T-helper 2 cell (primary cell): ENCODE results near the gene TECTA.
"Not testable (repeated sequence)": the region's sequence is repeated elsewhere in the genome, so short reads cannot be mapped to it uniquely, and the experiment has no call there.

ENCODE experiments used
- DNase-seq, 5 experiments: peaks; one replicate each; pipeline versions ENCODE4 v3.0.0 to v3.0.0-alpha.2; 2012 to 2022

The TECTA gene

DNA sequence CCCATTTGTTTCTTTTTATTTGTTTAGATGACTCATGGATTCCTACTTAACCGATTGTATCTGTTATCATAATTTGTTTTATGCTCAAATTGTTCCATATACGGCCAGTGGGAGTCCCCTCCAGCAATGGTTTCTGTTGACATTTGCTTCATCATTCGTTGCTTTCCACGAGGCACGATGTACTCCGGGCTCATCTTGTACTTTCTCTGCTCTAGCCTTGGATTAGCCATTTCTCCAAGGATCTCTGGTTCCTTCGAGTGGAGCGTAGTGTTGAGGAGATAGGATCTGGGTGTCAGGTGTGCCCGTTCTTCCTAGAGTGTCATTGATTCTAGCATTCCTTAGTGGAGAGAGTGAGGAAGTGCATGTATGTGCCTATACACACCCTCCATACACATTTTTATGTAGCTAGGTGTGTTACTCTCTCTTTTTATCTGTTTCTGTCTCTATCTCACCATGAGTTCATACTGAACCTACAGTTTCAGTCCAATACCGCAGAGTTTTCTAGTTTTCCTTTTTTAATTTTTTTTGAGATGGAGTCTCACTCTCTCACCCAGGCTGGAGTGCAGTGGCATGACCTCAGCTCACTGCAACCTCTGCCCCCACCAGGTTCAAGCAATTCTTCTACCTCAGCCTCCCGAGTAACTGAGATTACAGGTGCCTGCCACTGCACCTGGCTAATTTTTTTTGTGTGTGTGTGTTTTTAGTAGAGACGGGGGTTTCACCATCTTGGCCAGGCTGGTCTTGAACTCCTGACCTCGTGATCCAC lies 31.4 kb downstream of the TECTA start:
- DNase-seq: no peak

DNA sequence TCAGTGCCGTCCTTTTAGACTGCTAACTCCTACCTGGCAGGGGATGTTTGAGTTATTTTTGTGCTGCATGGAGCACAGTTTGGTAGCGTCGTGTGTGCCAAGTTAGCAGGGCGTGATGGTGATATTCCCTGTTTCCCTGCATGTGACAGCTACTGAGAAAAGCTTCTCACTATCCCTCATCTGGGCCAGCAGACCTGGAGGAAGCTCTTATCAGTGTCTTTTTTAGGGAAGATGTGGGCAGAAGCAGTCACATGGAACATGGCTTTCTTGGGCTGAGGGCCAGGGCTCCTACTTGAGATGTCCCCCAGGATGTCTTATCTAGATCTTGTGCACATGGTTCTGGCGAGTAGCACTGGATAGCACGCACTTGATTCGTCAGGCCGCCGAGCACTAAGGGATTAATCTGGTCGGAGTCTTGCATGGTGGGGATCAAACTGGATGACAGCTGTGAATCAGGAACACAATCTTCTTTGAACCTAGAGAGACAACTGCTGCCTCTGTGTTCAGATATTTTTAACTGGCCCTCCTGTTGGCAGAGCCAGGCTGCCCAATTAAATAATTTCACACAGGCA lies 33.8 kb downstream of the TECTA start:
- no peak for DNase-seq

DNA sequence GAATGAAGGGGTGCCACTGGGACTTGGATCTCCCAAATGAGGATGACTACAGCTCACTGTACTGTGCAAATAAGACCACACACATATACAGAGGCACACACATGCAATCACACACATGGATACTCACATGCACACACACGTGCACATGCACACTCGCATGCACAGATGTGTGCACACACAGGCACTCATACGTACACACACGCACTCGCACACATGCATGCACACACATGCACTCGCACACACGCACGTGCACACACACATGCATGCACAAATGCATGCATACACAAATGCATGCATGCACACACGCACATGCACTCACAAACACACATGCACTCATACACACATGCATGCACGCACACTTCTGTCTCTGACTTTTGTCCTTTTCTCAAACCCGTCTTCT lies 36.0 kb downstream of the TECTA start:
- no peak for DNase-seq

DNA sequence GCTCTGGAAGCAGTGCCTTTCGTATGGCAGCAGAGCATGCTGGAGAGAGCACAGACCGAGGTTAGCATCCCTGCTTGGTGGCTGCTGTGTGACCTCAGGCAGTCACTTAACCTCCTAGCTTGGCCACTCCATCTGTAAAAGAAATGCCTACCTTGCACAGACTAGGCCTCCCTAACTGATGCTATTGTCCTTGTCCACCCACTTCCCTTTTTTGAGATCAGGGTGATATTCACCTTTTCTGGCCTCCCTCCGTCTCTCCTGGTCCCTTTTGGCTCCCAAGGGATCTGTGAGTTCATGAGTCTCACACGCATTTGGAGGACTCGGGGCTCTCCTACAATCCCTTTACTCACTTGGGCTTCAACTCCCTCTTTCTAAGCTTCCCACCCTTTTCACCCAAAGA lies 37.2 kb downstream of the TECTA start:
- no peak for DNase-seq

DNA sequence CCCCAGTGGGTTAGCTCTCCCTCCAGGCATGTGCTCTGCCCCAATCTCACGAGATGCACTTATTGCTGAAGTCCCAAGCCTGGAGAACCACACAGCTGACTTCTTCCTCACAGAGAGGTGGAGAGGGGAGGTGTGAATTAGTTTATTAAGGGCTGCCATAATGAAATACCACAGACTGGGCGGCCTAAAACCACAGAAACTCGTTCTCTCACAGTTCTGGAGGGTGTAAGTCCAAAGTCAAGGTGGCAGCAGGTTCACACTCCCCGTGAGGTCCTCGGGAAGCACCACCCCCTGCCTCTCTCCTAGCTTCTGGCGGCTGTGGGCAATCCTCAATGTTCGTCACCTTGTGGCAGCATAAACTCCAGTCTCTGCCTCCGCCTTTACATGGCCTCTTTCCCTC lies 39.3 kb downstream of the TECTA start:
- DNase-seq: no peak

DNA sequence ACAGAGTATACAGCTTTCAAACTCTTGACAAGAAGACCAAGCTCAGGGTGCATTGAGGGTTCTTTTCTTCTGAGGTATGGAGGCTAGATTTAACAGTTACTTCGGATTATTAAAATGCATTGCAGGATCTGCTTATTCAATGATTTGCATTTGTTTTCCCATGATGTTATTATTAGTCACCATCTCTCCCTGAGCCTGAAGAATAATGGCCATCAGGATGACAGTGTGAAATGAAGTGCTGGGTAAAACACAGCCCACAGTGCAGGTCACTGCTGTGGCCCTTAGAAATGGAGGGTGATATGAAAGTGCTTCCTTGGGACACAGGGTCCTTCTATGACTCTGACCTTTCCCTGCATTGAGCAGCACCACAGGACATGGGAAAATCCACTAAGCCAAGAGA lies 40.0 kb downstream of the TECTA start:
- no peak for DNase-seq

DNA sequence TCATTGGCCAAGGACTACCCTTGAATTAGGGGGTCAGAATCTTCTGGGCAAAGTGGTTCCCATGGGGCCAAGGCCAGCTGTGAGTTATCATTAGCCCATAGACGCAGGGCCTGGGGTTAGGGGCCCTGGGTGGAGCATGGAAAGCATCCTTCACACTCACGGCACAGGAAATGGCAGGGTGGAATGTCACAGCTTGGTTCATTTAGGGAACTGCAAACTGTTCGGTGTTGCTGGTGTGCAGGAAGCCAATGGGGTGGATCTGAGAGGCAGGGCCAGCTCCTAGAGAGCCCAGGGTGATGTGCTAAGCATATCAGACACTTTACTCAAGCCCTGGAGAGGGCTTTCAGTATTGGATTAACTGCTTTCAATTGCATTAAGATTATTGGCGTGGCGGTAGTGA lies 42.9 kb downstream of the TECTA start:
- no peak for DNase-seq

DNA sequence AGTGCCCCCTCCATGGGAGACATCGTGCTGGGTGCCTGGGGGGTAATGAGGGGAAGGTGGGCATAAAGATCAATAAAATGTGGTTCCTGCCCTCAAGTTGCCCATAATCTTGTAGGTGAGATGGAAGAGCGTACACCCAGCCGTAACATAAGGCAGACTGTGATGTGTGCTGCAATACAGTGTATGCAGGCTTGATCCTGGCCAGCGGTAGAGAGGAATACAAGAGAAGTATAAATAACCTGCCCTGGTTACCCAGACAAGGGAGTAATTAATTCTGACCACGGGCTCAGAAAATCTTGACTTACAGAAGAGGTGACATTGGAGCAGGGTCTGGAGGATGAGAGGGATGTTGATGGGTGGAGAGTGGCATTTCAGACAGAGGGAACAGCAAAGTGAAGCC lies 43.7 kb downstream of the TECTA start:
- no peak for DNase-seq

DNA sequence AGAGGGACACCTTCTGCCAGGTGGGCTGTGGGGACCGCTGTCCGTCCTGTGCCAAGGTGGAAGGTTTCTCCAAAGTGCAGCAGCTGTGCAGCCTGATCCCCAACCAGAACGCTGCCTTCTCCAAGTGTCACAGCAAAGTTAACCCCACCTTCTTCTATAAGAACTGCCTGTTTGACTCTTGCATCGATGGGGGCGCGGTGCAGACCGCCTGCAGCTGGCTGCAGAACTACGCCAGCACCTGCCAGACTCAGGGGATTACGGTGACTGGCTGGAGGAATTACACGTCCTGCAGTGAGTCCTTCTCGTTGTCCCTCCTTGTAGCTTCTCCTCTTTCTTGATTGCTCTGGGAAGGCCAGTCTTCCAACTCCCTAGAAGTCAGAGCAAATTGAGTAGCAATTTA lies 44.8 kb downstream of the TECTA start:
- no peak for DNase-seq

DNA sequence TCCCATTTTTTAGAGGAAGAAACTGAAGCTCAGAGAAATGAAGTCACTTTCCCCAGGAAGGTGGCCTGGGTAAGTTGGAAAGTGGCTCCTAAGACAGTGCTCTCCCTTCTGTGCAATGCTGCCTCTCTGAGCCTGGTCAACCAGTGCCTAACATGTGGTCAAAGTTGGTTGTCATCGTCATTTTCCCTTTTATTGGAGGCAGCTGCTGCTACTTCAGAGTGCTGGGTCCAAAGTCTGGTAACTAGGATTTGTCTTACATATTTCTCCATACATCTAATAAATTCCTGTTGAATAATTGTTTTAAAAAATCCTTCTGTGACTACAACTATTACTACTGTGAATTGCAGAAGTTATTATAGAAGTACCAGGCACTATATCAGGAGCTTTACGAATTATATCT lies 48.1 kb downstream of the TECTA start:
- no peak for DNase-seq

DNA sequence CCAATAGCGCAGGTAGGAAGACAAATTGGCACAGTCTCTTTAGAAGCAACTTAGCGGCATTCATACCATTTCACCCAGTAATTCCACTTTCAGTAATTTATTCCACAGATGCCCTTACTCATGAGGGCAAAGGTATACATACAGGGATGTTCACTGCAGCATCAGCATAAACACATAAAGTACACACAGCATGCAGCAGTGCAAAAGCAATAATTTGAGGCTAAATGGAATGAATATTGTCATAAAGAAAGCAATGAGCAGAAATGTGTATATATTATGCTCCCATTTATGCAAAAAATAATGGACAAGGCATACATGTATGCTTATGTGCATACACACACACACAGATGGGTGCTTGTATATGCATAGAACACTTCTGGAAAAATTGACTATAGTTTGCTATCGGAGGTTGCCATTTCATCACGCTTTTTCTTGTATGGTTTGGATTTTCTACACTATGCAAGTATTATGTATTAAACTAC lies 50.2 kb downstream of the TECTA start:
- no peak for DNase-seq

DNA sequence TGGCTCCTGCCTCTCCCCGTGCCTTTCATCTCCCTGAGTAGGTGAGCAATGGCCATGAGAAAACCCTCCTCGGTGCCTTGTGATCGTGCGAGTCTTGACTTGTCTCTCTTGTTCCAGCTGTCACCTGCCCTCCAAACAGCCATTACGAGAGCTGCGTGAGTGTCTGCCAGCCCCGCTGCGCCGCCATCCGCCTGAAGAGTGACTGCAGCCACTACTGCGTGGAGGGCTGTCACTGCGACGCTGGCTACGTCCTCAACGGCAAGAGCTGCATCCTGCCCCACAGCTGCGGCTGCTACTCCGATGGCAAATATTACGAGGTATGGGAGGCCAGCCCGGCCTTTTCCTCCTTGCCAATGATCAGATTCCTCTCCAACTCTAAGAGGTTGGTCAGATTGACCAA lies 51.7 kb downstream of the TECTA start:
- DNase-seq: no peak

DNA sequence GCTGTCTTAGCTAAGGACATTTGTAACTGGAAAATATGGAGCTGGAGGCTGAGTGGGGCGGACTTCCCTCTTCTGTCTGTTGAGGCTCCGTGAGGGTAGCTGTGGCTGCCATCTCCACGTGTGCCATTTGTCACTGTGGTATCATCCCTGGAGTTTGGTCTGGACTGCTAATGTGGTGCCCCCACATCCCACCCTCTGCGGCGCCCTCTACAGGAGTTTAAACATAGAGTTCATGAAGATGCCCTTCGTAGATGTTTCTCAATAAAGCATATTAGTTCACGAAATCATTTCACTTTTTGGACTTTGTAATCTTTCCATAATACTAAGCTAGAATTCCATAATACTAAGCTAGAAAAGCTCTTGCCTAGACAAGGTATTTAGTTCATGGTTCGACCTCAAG lies 52.4 kb downstream of the TECTA start:
- no peak for DNase-seq

DNA sequence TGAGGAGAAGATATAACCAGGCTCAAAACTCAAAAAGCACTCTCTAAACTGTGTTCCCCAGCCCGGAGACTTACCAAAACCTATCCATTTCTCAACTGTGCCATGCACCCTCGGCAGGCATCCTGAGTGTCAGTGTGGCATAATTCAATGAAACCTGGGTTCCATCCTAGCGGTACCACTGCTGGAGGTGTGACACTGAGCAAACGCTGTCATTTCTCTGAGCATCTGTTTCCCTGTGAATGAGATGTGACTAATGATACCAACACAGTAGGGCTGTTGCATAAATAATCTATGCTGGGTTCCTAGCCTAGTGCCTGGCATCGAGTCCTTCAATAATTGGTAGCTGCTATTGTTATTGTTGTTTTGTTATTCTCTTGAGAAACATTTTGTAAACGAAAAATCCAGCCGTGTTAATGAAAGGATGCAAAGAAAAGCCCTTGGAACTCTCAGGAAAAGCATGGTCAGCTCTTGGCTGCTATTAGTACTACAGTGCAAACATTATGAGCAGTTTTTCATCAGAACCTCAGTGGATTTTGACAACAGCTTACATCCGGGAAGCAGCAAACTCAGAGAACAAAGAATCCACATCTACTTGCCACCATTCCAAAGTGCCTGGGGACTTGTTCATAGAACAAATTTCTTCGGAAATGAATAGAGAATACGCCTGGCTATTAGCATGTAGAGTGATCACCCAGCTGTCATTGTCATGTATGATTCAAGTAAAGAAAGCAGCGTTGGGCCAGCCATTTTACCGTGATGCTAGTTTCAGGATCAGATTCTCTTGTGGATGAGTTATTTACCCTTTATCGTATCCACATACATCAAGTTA lies 53.7 kb downstream of the TECTA start:
- DNase-seq: no peak

DNA sequence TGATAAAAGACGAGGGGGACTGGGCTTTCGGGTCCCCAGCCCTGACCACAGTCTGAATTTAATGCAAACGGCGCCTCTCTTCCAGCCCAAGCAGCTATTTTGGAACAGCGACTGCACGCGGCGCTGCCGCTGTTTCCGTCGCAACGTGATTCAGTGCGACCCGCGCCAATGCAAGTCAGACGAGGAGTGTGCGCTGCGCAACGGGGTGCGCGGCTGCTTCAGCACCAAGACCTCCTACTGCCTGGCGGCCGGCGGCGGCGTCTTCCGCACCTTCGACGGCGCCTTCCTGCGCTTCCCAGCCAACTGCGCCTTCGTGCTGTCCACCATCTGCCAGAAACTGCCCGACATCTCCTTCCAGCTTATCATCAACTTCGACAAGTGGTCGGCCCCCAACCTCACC lies 56.7 kb downstream of the TECTA start:
- no peak for DNase-seq

DNA sequence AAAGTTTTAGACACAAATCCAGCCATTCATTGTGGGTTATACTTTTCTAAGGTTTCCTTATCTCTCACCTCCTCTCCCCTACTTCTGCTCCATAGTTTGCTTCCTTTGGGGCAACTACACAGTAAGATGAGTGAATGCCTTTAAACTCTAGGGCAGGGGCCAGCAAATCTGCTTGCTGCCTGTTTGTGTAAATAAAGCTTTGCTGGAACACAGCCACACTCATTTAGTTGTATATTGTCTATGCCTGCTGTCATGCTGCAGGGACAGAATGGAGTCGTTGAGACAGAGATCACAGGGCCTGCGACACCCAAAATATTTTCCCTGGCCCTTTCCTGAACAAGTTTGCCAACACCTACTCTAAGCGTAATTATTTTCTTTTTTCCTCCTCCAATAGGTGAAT lies 58.7 kb downstream of the TECTA start:
- DNase-seq: no peak

DNA sequence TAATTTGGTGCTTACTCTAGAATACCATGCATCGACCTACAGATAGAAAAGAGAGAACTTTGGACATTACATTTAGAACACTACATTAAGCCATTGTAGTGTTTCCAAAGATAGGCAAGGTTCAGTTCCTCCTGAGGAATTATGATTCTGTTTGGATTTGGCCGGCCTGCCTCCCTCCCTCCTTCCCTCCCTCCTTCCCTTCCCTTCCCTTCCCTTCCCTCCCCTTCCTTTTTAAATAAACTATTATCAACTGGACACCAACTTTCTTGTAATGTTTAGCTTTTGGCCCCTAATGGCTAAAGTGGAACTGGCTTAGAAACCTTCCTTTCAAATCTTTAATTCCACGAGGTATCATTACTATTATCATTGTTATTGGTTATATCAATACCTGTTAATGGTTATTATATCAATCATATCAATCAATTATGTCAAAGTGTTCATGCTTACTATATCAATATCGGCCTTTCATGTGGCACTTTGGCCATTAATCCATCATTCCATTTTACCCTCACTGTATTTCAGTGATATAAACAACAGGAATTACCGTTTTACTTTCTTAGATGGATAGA lies 60.4 kb downstream of the TECTA start:
- DNase-seq: no peak

DNA sequence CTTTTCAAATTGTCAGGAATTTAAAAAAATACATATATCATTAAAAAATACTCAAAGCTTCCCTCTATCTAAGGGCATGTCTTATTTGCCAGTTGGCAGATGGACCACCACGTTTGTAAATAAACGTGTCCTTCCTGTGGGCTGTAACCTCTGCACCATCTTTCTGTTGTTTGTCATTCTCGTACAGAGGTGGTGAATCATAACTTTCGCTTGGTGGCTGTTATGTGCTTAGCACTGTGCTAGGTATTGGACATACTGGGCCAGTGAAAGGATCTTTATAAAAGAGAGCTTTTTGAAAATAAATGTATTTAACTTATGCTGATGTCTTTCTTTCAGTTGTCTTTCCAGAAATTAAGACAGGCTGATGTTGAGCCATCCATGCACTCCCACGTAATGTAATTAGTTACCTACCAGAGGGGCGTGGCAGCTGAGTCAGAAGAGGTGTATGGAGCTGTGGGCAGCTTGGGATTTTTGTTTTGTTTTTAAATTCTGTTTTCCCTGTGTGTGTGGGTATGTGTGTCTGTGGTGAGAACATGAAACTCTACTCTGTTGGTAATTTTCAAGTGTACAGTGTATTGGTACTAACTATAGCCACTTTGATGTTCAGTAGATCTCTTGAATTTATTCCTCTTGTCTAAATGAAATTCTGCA lies 62.7 kb downstream of the TECTA start:
- peak in 1 of 5 experiments; percentile 36 for DNase-seq

DNA sequence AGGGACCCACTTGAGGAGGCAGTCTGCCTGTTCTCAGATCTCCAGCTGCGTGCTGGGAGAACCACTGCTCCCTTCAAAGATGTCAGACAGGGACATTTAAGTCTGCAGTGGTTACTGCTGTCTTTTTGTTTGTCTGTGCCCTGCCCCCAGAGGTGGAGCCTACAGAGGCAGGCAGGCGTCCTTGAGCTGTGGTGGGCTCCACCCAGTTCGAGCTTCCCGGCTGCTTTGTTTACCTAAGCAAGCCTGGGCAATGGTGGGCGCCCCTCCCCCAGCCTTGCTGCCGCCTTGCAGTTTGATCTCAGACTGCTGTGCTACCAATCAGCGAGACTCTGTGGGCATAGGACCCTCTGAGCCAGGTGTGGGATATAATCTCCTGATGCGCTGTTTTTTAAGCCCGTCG lies 76.6 kb downstream of the TECTA start:
- not testable (repeated sequence) for DNase-seq

DNA sequence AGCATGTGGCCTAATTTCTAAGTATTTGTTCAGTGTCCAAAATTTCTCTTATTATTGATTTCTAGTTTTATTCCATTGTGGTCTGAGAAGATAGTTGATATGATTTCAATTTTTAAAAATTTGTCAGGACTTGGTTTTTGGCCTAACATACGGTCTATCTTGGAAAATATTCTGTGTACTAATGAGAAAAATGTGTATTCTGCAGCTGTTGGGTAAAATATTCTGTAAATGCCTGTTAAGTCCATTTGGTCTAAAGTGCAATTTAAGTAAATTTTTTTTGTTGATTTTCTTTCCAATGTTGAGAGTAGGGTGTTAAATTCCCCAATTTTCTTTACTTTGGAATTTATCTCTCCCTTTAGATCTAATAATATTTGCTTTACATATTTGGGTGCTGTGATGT lies 78.3 kb downstream of the TECTA start:
- DNase-seq: no peak

DNA sequence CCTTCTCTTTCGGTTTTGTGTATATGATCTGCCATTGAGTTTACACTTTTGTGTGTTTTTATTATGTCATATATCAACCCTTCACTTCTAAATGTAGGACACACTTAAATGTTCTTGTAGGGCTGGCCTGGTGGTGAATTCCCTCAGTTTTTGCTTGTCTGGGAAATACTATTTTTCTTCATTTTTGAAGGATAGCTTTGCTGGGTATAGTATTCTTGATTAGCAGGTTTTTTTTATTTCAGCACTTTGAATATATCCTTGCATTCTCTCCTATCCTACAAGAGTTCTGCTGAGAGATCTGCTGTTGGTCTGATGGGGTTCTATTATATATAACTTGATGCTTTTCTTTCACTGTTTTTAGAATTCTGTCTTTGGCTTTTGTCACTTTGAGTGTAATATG lies 79.1 kb downstream of the TECTA start:
- no peak for DNase-seq

DNA sequence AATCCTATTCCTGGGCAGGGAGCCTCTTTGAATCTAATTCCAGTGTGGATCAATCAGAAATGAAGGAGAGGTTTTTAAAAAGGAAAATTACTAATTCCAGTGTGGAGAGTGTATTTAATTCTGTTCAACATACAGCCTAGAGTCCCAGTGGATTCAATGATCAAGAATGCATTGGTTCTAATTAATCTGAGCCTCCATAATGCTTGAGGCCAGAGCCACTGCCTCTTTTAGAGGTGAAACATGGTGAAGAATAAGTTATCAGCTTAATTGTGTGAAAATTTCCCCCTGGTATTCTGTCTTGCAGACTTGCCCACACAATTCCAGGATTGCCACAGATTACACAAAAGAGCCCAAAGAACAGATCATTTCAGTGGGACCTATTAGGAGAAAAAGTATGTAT lies 87.7 kb downstream of the TECTA start:
- DNase-seq: no peak

DNA sequence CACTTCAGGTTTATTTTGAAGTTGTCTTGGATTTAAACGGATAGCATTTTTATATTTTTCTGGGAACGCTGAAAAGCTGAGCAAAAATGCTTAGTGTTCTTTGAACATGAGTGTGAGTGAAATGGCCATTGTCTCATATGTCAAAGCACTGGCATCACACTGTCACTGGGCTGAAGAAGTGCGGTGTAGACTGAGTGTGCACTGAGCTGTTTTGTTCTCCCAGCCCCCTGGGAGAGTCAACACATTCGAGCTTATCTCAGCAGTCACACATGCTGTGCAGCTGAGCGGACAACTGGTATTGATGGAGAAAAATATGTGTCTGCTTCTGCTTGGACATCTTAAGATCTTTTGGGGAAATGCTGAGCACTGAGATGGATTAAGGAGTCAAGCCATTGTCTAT lies 90.8 kb downstream of the TECTA start:
- DNase-seq: no peak
